GM12892 (cell line): ENCODE results near the gene CLDN19. TPM values are rescaled to one million over a fixed set of nuclear protein-coding genes. Genes with fewer than 3 reads are reported as not detected.

ENCODE experiments used
- DNase-seq: peaks from one replicate; pipeline ENCODE4 v3.0.0; 2011; ENCODE audit not compliant: insufficient read length
- FAIRE-seq: peaks from 2 replicates; lab custom pipeline; 2011; peaks lifted over from hg19 to GRCh38; lab: Jason Lieb, UNC
- POLR2A ChIP-seq: IDR thresholded peaks from 2 replicates; pipeline ENCODE4 v1.6.1; 2011; ENCODE audit warnings: low read depth, low read length, control low read depth
- POLR2AphosphoS5 ChIP-seq: IDR thresholded peaks from 2 replicates; pipeline ENCODE4 v1.6.1; 2011; ENCODE audit warnings: low read depth, low read length, control low read depth
- TAF1 ChIP-seq: IDR thresholded peaks from 2 replicates; pipeline ENCODE4 v1.6.1; 2011; ENCODE audit warnings: low read depth, mild to moderate bottlenecking, control low read depth, low read length, borderline replicate concordance
- polyA plus RNA-seq: library from polyadenylated mRNA; unstranded; fragments of >200 nt; gene quantifications from one replicate; pipeline ENCODE4 v1.2.1, GENCODE V29; 2012; ENCODE audit warnings: missing spikeins, inconsistent platforms; ENCODE audit not compliant: missing spikeins

CLDN19 gene
- not detected for polyA plus RNA-seq

DNA sequence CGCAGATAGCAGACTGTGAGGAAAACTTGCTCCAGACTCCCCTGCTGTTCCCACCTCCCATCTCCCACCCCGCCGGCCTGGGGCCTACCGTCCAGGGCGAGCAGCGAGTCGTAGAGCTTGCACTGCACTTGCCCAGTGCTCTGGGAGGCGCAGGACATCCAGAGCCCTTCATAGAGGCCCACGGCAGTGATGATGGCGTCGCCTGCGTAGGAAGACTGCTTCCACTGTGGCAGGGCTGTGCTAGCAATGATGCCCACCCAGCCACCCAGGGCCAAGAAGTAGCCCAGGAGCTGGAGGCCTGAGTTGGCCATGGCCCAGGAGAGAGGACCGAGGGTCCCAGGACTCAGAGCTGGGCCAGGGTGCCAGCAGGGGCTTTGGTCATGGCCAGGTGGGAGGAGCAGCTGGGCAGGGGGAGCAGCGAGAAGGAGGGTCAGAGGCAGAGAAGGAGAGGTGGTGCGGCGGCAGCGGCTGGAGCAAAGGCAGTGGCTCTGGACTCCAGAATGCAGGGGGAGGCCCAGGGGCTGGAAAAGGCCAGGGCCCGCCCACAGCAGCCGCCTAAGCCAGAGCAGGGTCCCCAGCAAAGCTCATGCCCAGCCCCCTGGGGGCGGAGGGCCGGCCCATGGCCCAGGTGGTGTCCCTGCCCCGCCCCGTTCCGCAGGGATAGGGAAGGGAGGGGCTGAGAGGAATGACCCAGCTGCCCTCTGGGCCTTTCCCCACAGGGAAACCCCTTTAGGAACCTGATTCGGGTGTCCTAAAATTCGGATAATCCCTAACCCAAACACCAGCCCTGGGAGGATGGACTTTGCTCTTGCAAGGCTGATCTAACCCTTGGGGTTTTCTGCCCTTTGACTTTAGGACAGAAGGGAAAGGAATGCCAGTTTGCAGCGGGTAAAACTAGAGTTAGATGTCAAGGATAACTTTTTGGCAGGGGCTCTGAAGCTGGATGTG, at the start of gene CLDN19:
Gene CLDN19 (minus strand): TSS at position 484 of the 948 bp plus-strand sequence. CDS start 173 bp downstream, at position 311.
- TF ChIP-seq POLR2AphosphoS5, result no peak
- no peak for TF ChIP-seq POLR2A
- DNase-seq (no peak), FAIRE-seq (no peak)

GRCh38 chr1:42788021-42788420, 48.0 kb upstream of the CLDN19 start:
- no peak for FAIRE-seq
- TF ChIP-seq TAF1 (no peak), POLR2AphosphoS5 (no peak)

GRCh38 chr1:42786097-42786496, 46.1 kb upstream of the CLDN19 start:
- no peak for DNase-seq
- FAIRE-seq, result no peak
- TF ChIP-seq TAF1 (no peak), POLR2A (no peak), POLR2AphosphoS5 (no peak)

More at GRCh38 chr1:42788021-42788420, 48.0 kb upstream of the CLDN19 start:
- no peak for DNase-seq

GRCh38 chr1:42784946-42785693, 45.1 kb upstream of the CLDN19 start, which contains the start of gene TMEM269:
Gene TMEM269 (plus strand): TSS chr1:42784991. CDS start chr1:42789894, 4,903 bp downstream.
- TF ChIP-seq TAF1, result no peak
- no peak for TF ChIP-seq POLR2AphosphoS5
- no peak for TF ChIP-seq POLR2A
- FAIRE-seq (no peak), DNase-seq (no peak)

- TF ChIP-seq TAF1 (no peak), POLR2A (no peak), POLR2AphosphoS5 (no peak)
- FAIRE-seq (no peak), DNase-seq (no peak)
Measured at GRCh38 chr1:42784547-42784945, 44.5 kb upstream of the CLDN19 start.

DNA sequence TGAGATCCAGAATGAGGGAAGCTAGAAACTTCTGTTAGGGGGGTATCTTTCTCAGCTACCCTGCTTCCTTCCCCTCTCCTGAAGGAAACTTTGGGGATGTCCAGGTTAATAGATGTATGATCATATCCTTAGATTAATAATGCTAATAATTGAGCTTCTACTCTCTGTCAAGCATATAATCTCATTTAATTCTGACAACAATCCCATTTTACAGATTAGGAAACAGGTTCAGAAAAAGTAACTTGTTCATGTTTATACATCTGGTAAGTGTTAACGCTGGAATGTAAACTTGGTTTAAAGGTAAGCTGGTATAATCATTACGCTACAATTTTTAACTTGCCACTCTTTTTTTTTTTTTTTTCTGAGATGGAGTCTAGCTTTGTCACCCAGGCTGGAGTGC, 43.1 kb upstream of the CLDN19 start:
- no peak for DNase-seq
- no peak for FAIRE-seq
- TF ChIP-seq TAF1 (no peak), POLR2A (no peak), POLR2AphosphoS5 (no peak)

DNA sequence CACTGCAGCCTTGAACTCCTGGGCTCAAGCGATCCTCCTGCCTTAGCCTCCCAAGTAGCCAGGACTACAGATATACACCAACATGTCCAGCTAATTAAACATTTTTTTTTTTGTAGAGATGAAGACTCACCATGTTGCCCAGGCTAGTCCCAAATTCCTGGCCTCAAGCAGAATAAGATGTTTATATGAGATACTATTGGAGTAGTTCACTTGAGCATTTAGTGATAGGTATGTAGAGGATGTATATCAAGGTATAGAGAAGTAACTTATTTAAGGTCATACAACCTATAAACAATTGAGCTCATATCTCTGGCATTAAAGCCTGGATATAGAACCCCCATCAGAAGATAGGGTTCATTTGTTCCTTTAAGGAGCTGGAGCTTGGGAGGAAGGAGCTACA, 40.1 kb upstream of the CLDN19 start:
- no peak for DNase-seq
- TF ChIP-seq POLR2A (no peak), POLR2AphosphoS5 (no peak), TAF1 (no peak)
- no peak for FAIRE-seq

GRCh38 chr1:42779725-42780124, 39.7 kb upstream of the CLDN19 start:
- FAIRE-seq (peak; percentile 17), DNase-seq (no peak)
- TF ChIP-seq TAF1 (no peak), POLR2AphosphoS5 (no peak), POLR2A (no peak)

DNA sequence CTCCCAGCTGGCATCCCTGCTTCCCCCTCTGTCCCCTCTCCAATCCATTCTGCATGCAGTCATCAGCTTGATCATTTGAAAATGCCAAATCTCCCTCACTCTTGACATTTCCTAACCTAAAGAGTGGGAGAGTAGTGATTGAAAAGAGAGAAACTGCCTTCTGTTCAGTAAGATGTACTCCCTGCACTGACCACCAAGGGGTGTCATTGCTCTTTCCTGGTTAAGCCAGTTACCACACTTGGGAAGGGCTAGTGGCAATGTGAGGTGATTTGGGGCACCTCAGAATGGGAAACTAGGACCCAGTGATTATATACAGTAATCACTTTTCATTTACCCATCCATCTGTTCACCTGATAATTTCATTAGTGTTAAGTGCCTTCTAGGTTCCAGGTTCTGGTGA, 37.8 kb upstream of the CLDN19 start:
- DNase-seq, result no peak
- FAIRE-seq, result peak; percentile 40

DNA sequence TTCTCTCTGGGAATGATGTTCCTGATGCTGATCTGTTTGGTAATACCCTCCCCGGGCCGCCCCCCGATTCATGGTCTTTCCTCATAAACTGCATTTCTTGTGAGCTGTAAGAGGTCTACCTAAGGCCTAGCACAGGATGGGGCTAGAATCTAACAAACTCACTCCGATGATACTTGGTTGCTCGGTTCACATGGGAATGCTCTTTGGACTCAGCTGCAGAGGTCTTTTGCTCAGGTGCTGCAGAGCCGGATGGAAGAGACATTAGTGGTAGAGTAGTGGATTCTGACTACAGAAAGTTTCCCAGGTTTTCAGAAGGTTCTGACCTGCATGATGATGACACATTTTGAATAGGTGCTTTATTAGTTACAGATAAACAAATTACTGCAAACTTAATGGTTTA, 36.5 kb upstream of the CLDN19 start:
- TF ChIP-seq TAF1 (no peak), POLR2A (no peak), POLR2AphosphoS5 (no peak)
- DNase-seq, result no peak
- no peak for FAIRE-seq

More for the DNA sequence above, 37.8 kb upstream of the CLDN19 start:
- no peak for TF ChIP-seq TAF1
- TF ChIP-seq POLR2AphosphoS5, result no peak
- no peak for TF ChIP-seq POLR2A

- TF ChIP-seq TAF1, result no peak
- TF ChIP-seq POLR2AphosphoS5, result no peak
- no peak for TF ChIP-seq POLR2A
- FAIRE-seq, result no peak
- DNase-seq, result no peak
Measured at GRCh38 chr1:42774928-42775526, 35.0 kb upstream of the CLDN19 start.
